HepG2 (cell line): Measurements from ENCODE around the gene MTA2. TPM values are rescaled to one million over a fixed set of nuclear protein-coding genes. Genes with fewer than 3 reads are reported as not detected.

ENCODE experiments used
- ATAC-seq: fragments of 200-7000 bp; cut with Tn5 transposase; 3 replicates; pipeline ENCODE4 v1.9.1; 2020; ENCODE audit warnings: mild to moderate bottlenecking, moderate library complexity
- BruUV-seq: library from RNA; stranded (reverse); fragments of 400-500 nt; replicated peaks from 2 replicates; lab custom pipeline; 2021; lab: Mats Ljungman, UMichigan
- CTCF ChIA-PET: fragments of 300-600 bp; formaldehyde crosslinking; extraction: SDS; loops from one replicate; lab custom pipeline; 2021; ENCODE audit warnings: low total read pairs, inconsistent platforms, low intra/inter-chr PET ratio; lab: Yijun Ruan, JAX
- POLR2A ChIA-PET: fragments of 350-600 bp; sonication (Branson Sonifier 250); formaldehyde crosslinking; loops from one replicate; lab custom pipeline; 2020; ENCODE audit warnings: antibody characterized with exemption, inconsistent platforms; lab: Yijun Ruan, JAX
- DNase-seq: peaks from one replicate; pipeline ENCODE4 v3.0.0-alpha.2; 2015; ENCODE audit warnings: low spot score
- FAIRE-seq: peaks from 3 replicates; lab custom pipeline; 2011; peaks lifted over from hg19 to GRCh38; lab: Jason Lieb, UNC
- H2AFZ ChIP-seq: one replicate; pipeline ENCODE4 v1.6.1; 2011; ENCODE audit warnings: low read length, inconsistent platforms
- H3K27ac ChIP-seq: fragments of 300-600 bp; 3 replicates; pipeline ENCODE4 v1.8.0; 2011; ENCODE audit warnings: mixed run types, mild to moderate bottlenecking, mixed read lengths, low read length, inconsistent platforms; ENCODE audit not compliant: insufficient read depth; ENCODE audit errors: extremely low read length
- H3K27me3 ChIP-seq, 2 experiments: fragments of 200-600 bp in 1 of 2; 2 replicates in 1 of 2; 3 replicates in 1 of 2; pipeline versions ENCODE4 v1.6.0 to v1.8.0; 2011; ENCODE audit warnings: low read length in 2 of 2, mild to moderate bottlenecking in 2 of 2, moderate library complexity in 2 of 2, inconsistent platforms in 1 of 2; ENCODE audit not compliant: insufficient read depth in 2 of 2, control insufficient read depth in 1 of 2
- H3K36me3 ChIP-seq, 2 experiments: fragments of 200-600 bp in 1 of 2; replicated peaks in 1 of 2; 2 replicates in 1 of 2; 3 replicates in 1 of 2; pipeline versions ENCODE4 v1.5.1 to v1.8.0; 2011; ENCODE audit warnings: low read length in 2 of 2, inconsistent platforms in 1 of 2; ENCODE audit not compliant: insufficient read depth in 2 of 2, control insufficient read depth in 1 of 2
- H3K4me1 ChIP-seq: 2 replicates; pipeline ENCODE4 v1.5.1; 2012; ENCODE audit warnings: low read length, inconsistent platforms; ENCODE audit not compliant: insufficient read depth
- H3K4me2 ChIP-seq: 2 replicates; pipeline ENCODE4 v1.6.0; 2011; ENCODE audit warnings: low read depth, low read length, inconsistent platforms
- H3K4me3 ChIP-seq, 3 experiments: fragments of 200-600 bp in 1 of 3; sonication (generic), shearing (Covaris generic) in 1 of 3; replicated peaks in 1 of 3; 2 replicates each; pipeline ENCODE4 v1.5.1; 2011 to 2016; ENCODE audit warnings: low read length in 3 of 3, inconsistent platforms in 2 of 3, low read depth in 2 of 3, mild to moderate bottlenecking in 2 of 3, control low read depth in 1 of 3, mixed read lengths in 1 of 3; ENCODE audit not compliant: insufficient read depth in 1 of 3
- H3K79me2 ChIP-seq: one replicate; pipeline ENCODE4 v1.6.1; 2011; ENCODE audit warnings: low read length, inconsistent platforms; ENCODE audit not compliant: insufficient read depth
- H3K9ac ChIP-seq: 2 replicates; pipeline ENCODE4 v1.6.0; 2011; ENCODE audit warnings: mild to moderate bottlenecking, low read depth, low read length, inconsistent platforms; ENCODE audit not compliant: insufficient read depth
- H3K9me3 ChIP-seq: 2 replicates; pipeline ENCODE4 v1.5.1; 2012; ENCODE audit warnings: mild to moderate bottlenecking, low read length
- H4K20me1 ChIP-seq: 2 replicates; pipeline ENCODE4 v1.6.0; 2011; ENCODE audit warnings: inconsistent platforms, mild to moderate bottlenecking, low read length, moderate library complexity; ENCODE audit not compliant: insufficient read depth
- ATM ChIP-seq: fragments of 450-650 bp; IDR thresholded peaks from 2 replicates; pipeline ENCODE4 v1.7.1; 2017; ENCODE audit warnings: mild to moderate bottlenecking, borderline replicate concordance
- ISX ChIP-seq: sonication (generic); formaldehyde crosslinking; conservative IDR thresholded peaks from 2 replicates; pipeline ENCODE4 v1.5.0; 2020; ENCODE audit warnings: missing genetic modification reagents
- LCORL ChIP-seq, 2 experiments: fragments of 450-650 bp in 1 of 2; sonication (generic) in 1 of 2; formaldehyde crosslinking in 1 of 2; IDR thresholded peaks; 2 replicates each; pipeline versions ENCODE4 v1.5.0 to v1.6.1; 2017 to 2020; ENCODE audit warnings: antibody characterized with exemption in 1 of 2, missing genetic modification reagents in 1 of 2
- PPARG ChIP-seq: conservative IDR thresholded peaks from 2 replicates; pipeline ENCODE4 v1.6.1; 2016; ENCODE audit warnings: missing biosample characterization, missing genetic modification reagents
- SAP130 ChIP-seq: IDR thresholded peaks from 2 replicates; pipeline ENCODE4 v1.6.1; 2016; ENCODE audit warnings: low read depth
- SP5 ChIP-seq: IDR thresholded peaks from 2 replicates; pipeline ENCODE4 v1.6.1; 2016; ENCODE audit warnings: low read depth, borderline replicate concordance
- ZBTB33 ChIP-seq: sonication (generic); formaldehyde crosslinking; IDR thresholded peaks from 2 replicates; pipeline ENCODE4 v1.4.0; 2020; ENCODE audit warnings: missing genetic modification reagents
- ZFP62 ChIP-seq: sonication (generic); formaldehyde crosslinking; IDR thresholded peaks from 2 replicates; pipeline ENCODE4 v1.4.0; 2020; ENCODE audit warnings: missing genetic modification reagents
- ZNF687 ChIP-seq: sonication (generic); formaldehyde crosslinking; IDR thresholded peaks from 2 replicates; pipeline ENCODE4 v1.5.1; 2020; ENCODE audit warnings: mild to moderate bottlenecking, missing genetic modification reagents, moderate library complexity
- WGBS: methylation state at CpG from one replicate; pipeline ENCODE4 v1.1.6; 2017; ENCODE audit warnings: low lambda C conversion rate; 5-methylcytosine and 5-hydroxymethylcytosine counted together
- in situ Hi-C: cut with HindIII; loops from 2 replicates; pipeline ENCODE4 v1.10.0; 2017; ENCODE audit warnings: low pct_unique_long_range_greater_than_20kb; ENCODE audit not compliant: extremely low pct_ligation_motif_present
- intact Hi-C: fragments of 100-400 bp; cut with micrococcal nuclease; formaldehyde crosslinking; loops from one replicate; pipeline ENCODE4 v1.10.0; 2022; ENCODE audit not compliant: unreplicated experiment
- polyA plus RNA-seq, 8 experiments: library from polyadenylated mRNA; depleted of rRNA in 3 of 8; stranded (reverse) in 7 of 8; unstranded in 1 of 8; fragments of >200 nt; fragmentation: Illumina TruSeq in 4 of 8; extraction: Trizol in 4 of 8; gene quantifications; 2 replicates each; pipeline versions ENCODE4 v1.2.1 to v1.2.3, GENCODE V29; 2011 to 2016; ENCODE audit warnings: low read depth in 4 of 8, missing spikeins in 1 of 8, mixed read lengths in 1 of 8; ENCODE audit not compliant: insufficient read depth in 1 of 8
- total RNA-seq, 5 experiments: library from RNA; depleted of rRNA; stranded (reverse); fragments of >200 nt; fragmentation: Illumina TruSeq; extraction: Trizol; gene quantifications; 2 replicates each; pipeline ENCODE4 v1.2.3, GENCODE V29; 2016; ENCODE audit warnings: low read depth in 1 of 5
- TF ChIP-seq, protein P1 (sequence below): sonication (generic); formaldehyde crosslinking; IDR thresholded peaks from 2 replicates; pipeline ENCODE4 v1.5.0; 2020; ENCODE audit warnings: mild to moderate bottlenecking, missing genetic modification reagents, borderline replicate concordance

The MTA2 gene
- total and polyA plus RNA-seq, 2 of the 13 experiments (the other 11 are each of a cell fraction or from before 2014, with no cell fraction given) = 14.0 to 70.0 TPM

DNA sequence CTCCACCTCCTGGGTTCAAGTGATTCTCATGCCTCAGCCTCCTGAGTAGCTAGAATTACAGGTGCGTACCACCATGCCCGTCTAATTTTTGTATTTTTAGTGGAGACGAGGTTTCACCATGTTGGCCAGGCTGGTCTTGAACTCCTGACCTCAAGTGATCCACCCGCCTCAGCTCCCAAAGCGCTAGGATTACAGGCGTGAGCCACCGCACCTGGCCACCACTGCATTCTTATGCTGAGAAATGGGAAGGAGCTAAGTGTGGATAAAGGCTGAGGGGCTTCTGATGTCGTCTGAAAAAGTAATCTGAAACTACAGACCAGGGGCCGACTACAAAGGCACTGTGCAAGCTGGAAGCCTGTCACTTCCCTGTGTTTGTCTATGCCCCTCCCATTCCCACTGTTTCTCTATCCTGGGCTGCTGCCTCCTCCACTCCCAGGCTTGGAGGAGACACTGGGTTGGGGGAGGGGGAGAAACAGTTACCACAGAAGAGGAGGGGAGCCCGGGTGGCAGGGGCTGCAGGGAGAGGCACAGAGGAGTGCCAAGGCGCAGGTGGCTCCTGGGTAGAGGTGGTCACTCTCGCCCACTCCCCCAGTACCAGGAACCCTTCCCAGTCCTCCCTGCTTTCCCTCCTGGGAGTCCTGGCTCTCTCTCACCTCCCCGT, 2.9 kb upstream of the MTA2 start:
- no peaks in the 10 kb centered on the region; a peak in 2 of 5 replicates for H3K36me3 ChIP-seq
- FAIRE-seq (peak; percentile 32), ATAC-seq (no peak), DNase-seq (peak; percentile 62)
- H3K27me3 ChIP-seq = no peaks in the 10 kb centered on the region; a peak in 1 of 5 replicates
- H3K9ac ChIP-seq = no peak overlapping the region
- peaks cover 41% of the 10 kb centered on the region for H3K4me1 ChIP-seq
- CTCF ChIA-PET = no interaction called here
- peaks cover 20% of the 10 kb centered on the region for H3K79me2 ChIP-seq
- no TSS peak for BruUV-seq
- in situ Hi-C loops (no loop called here), intact Hi-C loops (no loop called here)
- H2AFZ ChIP-seq = no peak overlapping the region
- POLR2A ChIA-PET = interaction anchor here (1.0 to 2.0 kb wide), 4 partner anchors 13 to 237 kb away, joined by 3 to 8 read pairs (median 6); partner anchors contain the start of genes B3GAT3, C11orf98, CSKMT and TUT1
- no peak overlapping the region for H3K4me2 ChIP-seq
- WGBS = 78% methylated on average over 11 of the region's 13 CpGs
- H3K4me3 ChIP-seq = no peak overlapping the region
- no peaks in the 10 kb centered on the region for H3K9me3 ChIP-seq
- H4K20me1 ChIP-seq = no peaks in the 10 kb centered on the region
- no peak overlapping the region for H3K27ac ChIP-seq
- no peak for TF ChIP-seq ATM
- TF ChIP-seq ZBTB33 (CRISPR knock-in tag) = peak; percentile 81
- no peak for TF ChIP-seq ZFP62
- no peak for TF ChIP-seq SP5
- peak; percentile 9; the same call in 1 of the 2 replicates for TF ChIP-seq ZNF687
- TF ChIP-seq ISX = no peak
- TF ChIP-seq PPARG (CRISPR knock-in tag) = no peak
- no peak for TF ChIP-seq LCORL (IDR thresholded peaks at IDR 0.05)
- TF ChIP-seq LCORL (CRISPR knock-in tag; IDR thresholded peaks at IDR 0.05) = no peak
- TF ChIP-seq, protein P1, sequence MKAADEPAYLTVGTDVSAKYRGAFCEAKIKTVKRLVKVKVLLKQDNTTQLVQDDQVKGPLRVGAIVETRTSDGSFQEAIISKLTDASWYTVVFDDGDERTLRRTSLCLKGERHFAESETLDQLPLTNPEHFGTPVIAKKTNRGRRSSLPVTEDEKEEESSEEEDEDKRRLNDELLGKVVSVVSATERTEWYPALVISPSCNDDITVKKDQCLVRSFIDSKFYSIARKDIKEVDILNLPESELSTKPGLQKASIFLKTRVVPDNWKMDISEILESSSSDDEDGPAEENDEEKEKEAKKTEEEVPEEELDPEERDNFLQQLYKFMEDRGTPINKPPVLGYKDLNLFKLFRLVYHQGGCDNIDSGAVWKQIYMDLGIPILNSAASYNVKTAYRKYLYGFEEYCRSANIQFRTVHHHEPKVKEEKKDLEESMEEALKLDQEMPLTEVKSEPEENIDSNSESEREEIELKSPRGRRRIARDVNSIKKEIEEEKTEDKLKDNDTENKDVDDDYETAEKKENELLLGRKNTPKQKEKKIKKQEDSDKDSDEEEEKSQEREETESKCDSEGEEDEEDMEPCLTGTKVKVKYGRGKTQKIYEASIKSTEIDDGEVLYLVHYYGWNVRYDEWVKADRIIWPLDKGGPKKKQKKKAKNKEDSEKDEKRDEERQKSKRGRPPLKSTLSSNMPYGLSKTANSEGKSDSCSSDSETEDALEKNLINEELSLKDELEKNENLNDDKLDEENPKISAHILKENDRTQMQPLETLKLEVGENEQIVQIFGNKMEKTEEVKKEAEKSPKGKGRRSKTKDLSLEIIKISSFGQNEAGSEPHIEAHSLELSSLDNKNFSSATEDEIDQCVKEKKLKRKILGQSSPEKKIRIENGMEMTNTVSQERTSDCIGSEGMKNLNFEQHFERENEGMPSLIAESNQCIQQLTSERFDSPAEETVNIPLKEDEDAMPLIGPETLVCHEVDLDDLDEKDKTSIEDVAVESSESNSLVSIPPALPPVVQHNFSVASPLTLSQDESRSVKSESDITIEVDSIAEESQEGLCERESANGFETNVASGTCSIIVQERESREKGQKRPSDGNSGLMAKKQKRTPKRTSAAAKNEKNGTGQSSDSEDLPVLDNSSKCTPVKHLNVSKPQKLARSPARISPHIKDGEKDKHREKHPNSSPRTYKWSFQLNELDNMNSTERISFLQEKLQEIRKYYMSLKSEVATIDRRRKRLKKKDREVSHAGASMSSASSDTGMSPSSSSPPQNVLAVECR (CRISPR knock-in tag) = no peak
- TF ChIP-seq SAP130 (CRISPR knock-in tag) = 0 out of 2 replicates have a peak, but pooled peaks have one; percentile 16
